Lung (tissue), 12 donors: ENCODE data around the gene PHF12. TPM values are rescaled to one million over a fixed set of nuclear protein-coding genes. Genes with fewer than 3 reads are reported as not detected.

Experiments
- ATAC-seq: fragments of 200-7000 bp; cut with Tn5 transposase; one replicate; pipeline ENCODE4 v1.9.1; 2020; ENCODE audit warnings: moderate number of reproducible peaks; ENCODE audit not compliant: insufficient read depth, low FRiP score
- DNase-seq, 3 donors: peaks; one replicate each; pipeline ENCODE4 v3.0.0-alpha.2; 2013 to 2017
- H3K27ac ChIP-seq, 2 donors: one replicate each; pipeline ENCODE4 v1.5.1; 2013; ENCODE audit warnings: mild to moderate bottlenecking in 2 of 2, moderate library complexity in 2 of 2, control low read depth in 1 of 2, inconsistent platforms in 1 of 2, low read depth in 1 of 2, low read length in 1 of 2
- H3K27me3 ChIP-seq, 3 donors: one replicate each; pipeline ENCODE4 v1.5.1; 2013; ENCODE audit warnings: low read length in 2 of 3; ENCODE audit not compliant: control insufficient read depth in 3 of 3, insufficient read depth in 3 of 3
- H3K36me3 ChIP-seq, 4 donors: one replicate each; pipeline ENCODE4 v1.5.1; 2013; ENCODE audit warnings: low read length in 4 of 4, mild to moderate bottlenecking in 1 of 4, moderate library complexity in 1 of 4; ENCODE audit not compliant: control insufficient read depth in 4 of 4, insufficient read depth in 4 of 4
- H3K4me1 ChIP-seq, 5 donors: one replicate each; pipeline ENCODE4 v1.5.1; 2013; ENCODE audit warnings: low read length in 5 of 5, mild to moderate bottlenecking in 2 of 5, moderate library complexity in 1 of 5; ENCODE audit not compliant: control insufficient read depth in 5 of 5, insufficient read depth in 5 of 5
- H3K4me3 ChIP-seq: one replicate; pipeline ENCODE4 v1.5.1; 2013; ENCODE audit warnings: mild to moderate bottlenecking, control low read depth, moderate library complexity
- H3K9ac ChIP-seq, 2 donors: one replicate each; pipeline ENCODE4 v1.5.1; 2013; ENCODE audit warnings: low read length in 2 of 2, control low read depth in 1 of 2; ENCODE audit not compliant: insufficient read depth in 1 of 2
- H3K9me3 ChIP-seq, 4 donors: one replicate each; pipeline ENCODE4 v1.5.1; 2013; ENCODE audit warnings: low read length in 3 of 4, mild to moderate bottlenecking in 1 of 4, moderate library complexity in 1 of 4; ENCODE audit not compliant: control insufficient read depth in 4 of 4, insufficient read depth in 3 of 4
- CTCF ChIP-seq: IDR thresholded peaks from 2 replicates; pipeline ENCODE4 v1.5.1; 2012; ENCODE audit warnings: mild to moderate bottlenecking; ENCODE audit errors: control extremely low read depth, extremely low read depth
- WGBS, 2 donors: extraction: QIAGEN DNeasy Blood & Tissue Kit; methylation state at CpG; one replicate each; pipeline ENCODE4 v1.1.7; 2013; 5-methylcytosine and 5-hydroxymethylcytosine counted together
- polyA plus RNA-seq, 2 donors: library from polyadenylated mRNA; stranded (reverse); fragments of 200-250 nt; gene quantifications; one replicate each; pipeline ENCODE4 v1.2.1, GENCODE V29; 2013
- total RNA-seq, 2 donors: library from RNA; depleted of rRNA in 1 of 2; stranded (reverse); fragments of >200 nt in 1 of 2; gene quantifications; one replicate each; pipeline ENCODE4 v1.2.1, GENCODE V29; 2014 to 2021
- donor health status: control.
- donor health status: control.
- donor health status: Bipolar disorder and iron deficiency.
- donor health status: healthy.
- donor health status: DM: yes; HTN: yes; CAD: no.

Gene PHF12
- total and polyA plus RNA-seq, 4 donors, result 12.6 to 59.1 (median 37.3) TPM

GRCh38 chr17:28963055-28963611, 11.8 kb upstream of the PHF12 start:
- Histone ChIP-seq H3K9me3 (no peaks in the 10 kb centered on the region), H3K4me1 (peaks cover 0 to 8% (median under 1%) of the 10 kb centered on the region in 5 donors), H3K36me3 (no peaks in the 10 kb centered on the region), H3K27me3 (peaks cover 0 to 2% (median 0%) of the 10 kb centered on the region in 3 donors), H3K27ac (no peak overlapping the region), H3K9ac (no peak overlapping the region), H3K4me3 (no peak overlapping the region)
- DNase-seq (no peak), ATAC-seq (no peak)
- TF ChIP-seq CTCF, result no peak
- WGBS, 2 donors, result 43 to 57% methylated on average over 6 of the region's 6 CpGs

GRCh38 chr17:28961391-28961790, 10.1 kb upstream of the PHF12 start:
- 90 to 93% methylated on average over 7 of the region's 7 CpGs for WGBS, 2 donors
- ATAC-seq, result no peak
- Histone ChIP-seq H3K4me1 (no peaks in the 10 kb centered on the region), H3K9me3 (no peaks in the 10 kb centered on the region), H3K9ac (no peak overlapping the region), H3K27ac (no peak overlapping the region), H3K27me3 (peaks cover 0 to 2% (median 0%) of the 10 kb centered on the region in 3 donors), H3K4me3 (no peak overlapping the region), H3K36me3 (no peaks in the 10 kb centered on the region)
- no peak for TF ChIP-seq CTCF
- no peak for DNase-seq

- DNase-seq (no peak), ATAC-seq (no peak)
- TF ChIP-seq CTCF, result no peak
Measured at GRCh38 chr17:28960256-28961061, 9.1 kb upstream of the PHF12 start.

More at GRCh38 chr17:28960256-28961061, 9.1 kb upstream of the PHF12 start:
- no peak overlapping the region for H3K27ac ChIP-seq
- H3K4me3 ChIP-seq, result no peak overlapping the region
- H3K36me3 ChIP-seq, result no peaks in the 10 kb centered on the region
- no peak overlapping the region for H3K9ac ChIP-seq
- peaks cover 0 to 2% (median 0%) of the 10 kb centered on the region in 3 donors for H3K27me3 ChIP-seq
- H3K4me1 ChIP-seq, result no peaks in the 10 kb centered on the region
- H3K9me3 ChIP-seq, result no peaks in the 10 kb centered on the region
- 94 to 96% methylated on average over 18 of the region's 18 CpGs for WGBS, 2 donors
